HL-60 (cell line): ENCODE results near the gene CDYL.

ENCODE experiments used
- DNase-seq, 2 experiments: peaks; one replicate each; pipeline ENCODE4 v3.0.0-alpha.2; 2010 to 2020; ENCODE audit warnings: low read depth in 1 of 2, low spot score in 1 of 2
- H3K27ac ChIP-seq: fragments of 250-450 bp; sonication (Bioruptor Pico); replicated peaks from 2 replicates; pipeline ENCODE4 v1.5.1; 2020; ENCODE audit warnings: mild to moderate bottlenecking, moderate library complexity
- H3K27me3 ChIP-seq: fragments of 250-450 bp; sonication (Bioruptor Pico); 2 replicates; pipeline ENCODE4 v1.5.1; 2021; ENCODE audit warnings: mild to moderate bottlenecking, moderate library complexity; ENCODE audit not compliant: insufficient read depth, poor library complexity, severe bottlenecking
- H3K4me3 ChIP-seq: replicated peaks from 2 replicates; pipeline ENCODE4 v1.5.1; 2011; ENCODE audit warnings: mild to moderate bottlenecking, control low read depth, low read length; ENCODE audit not compliant: insufficient read depth
- CTCF ChIP-seq: IDR thresholded peaks from one replicate; pipeline ENCODE4 v1.5.1; 2011; ENCODE audit warnings: low read length, control low read depth, inconsistent platforms; ENCODE audit not compliant: insufficient read depth
- GABPA ChIP-seq: IDR thresholded peaks from 2 replicates; pipeline ENCODE4 v1.6.1; 2012; ENCODE audit warnings: low read depth
- POLR2AphosphoS5 ChIP-seq: IDR thresholded peaks from 2 replicates; pipeline ENCODE4 v1.6.1; 2012; ENCODE audit warnings: low read depth
- REST ChIP-seq: IDR thresholded peaks from 2 replicates; pipeline ENCODE4 v1.6.1; 2012; ENCODE audit warnings: low read depth; ENCODE audit not compliant: insufficient replicate concordance
- SPI1 ChIP-seq: IDR thresholded peaks from 2 replicates; pipeline ENCODE4 v1.6.1; 2012; ENCODE audit warnings: low read depth, mild to moderate bottlenecking, borderline replicate concordance

The CDYL gene

GRCh38 chr6:4914420-4915159 is 138.4 kb downstream of the CDYL start:
- no peak overlapping the region for H3K27ac ChIP-seq
- no peaks in the 10 kb centered on the region for H3K27me3 ChIP-seq
- H3K4me3 ChIP-seq, result no peak overlapping the region
- no peak for DNase-seq
- TF ChIP-seq POLR2AphosphoS5, result no peak
- no peak for TF ChIP-seq CTCF
- no peak for TF ChIP-seq REST
- no peak for TF ChIP-seq GABPA
- TF ChIP-seq SPI1, result no peak

- TF ChIP-seq POLR2AphosphoS5, result no peak
- no peak for TF ChIP-seq CTCF
- no peak for TF ChIP-seq REST
- no peak for TF ChIP-seq SPI1
- TF ChIP-seq GABPA, result no peak
- no peak for DNase-seq
- H3K27ac ChIP-seq, result no peak overlapping the region
- H3K27me3 ChIP-seq, result no peaks in the 10 kb centered on the region
- H3K4me3 ChIP-seq, result no peak overlapping the region
Observed at GRCh38 chr6:4916954-4917561, 140.9 kb downstream of the CDYL start.

- Histone ChIP-seq H3K4me3 (no peak overlapping the region), H3K27ac (no peak overlapping the region), H3K27me3 (no peaks in the 10 kb centered on the region)
- no peak for DNase-seq
- no peak for TF ChIP-seq CTCF
- TF ChIP-seq GABPA, result no peak
- TF ChIP-seq POLR2AphosphoS5, result no peak
- TF ChIP-seq REST, result no peak
- TF ChIP-seq SPI1, result no peak
Observed at GRCh38 chr6:4920914-4921410, 144.8 kb downstream of the CDYL start.
